HepG2 (cell line): Measurements from ENCODE around the gene SMG5. TPM values are rescaled to one million over a fixed set of nuclear protein-coding genes. Genes with fewer than 3 reads are reported as not detected.
A peak's percentile ranks its signal among the peaks of the same experiment; 100 is the strongest.

Source experiments
- AGO1 ChIP-seq: fragments of 200-400 bp; formaldehyde crosslinking; IDR thresholded peaks from 2 replicates; pipeline ENCODE4 v1.6.1; 2017; ENCODE audit warnings: mild to moderate bottlenecking, low read depth, low read length, moderate library complexity; ENCODE audit not compliant: poor library complexity, severe bottlenecking
- CBFB ChIP-seq: sonication (generic); formaldehyde crosslinking; IDR thresholded peaks from 2 replicates; pipeline ENCODE4 v1.4.0; 2020; ENCODE audit warnings: missing genetic modification reagents
- CCDC6 ChIP-seq: sonication (generic); formaldehyde crosslinking; IDR thresholded peaks from 2 replicates; pipeline ENCODE4 v1.8.1; 2022; ENCODE audit warnings: mild to moderate bottlenecking, missing genetic modification reagents, moderate library complexity
- EEA1 ChIP-seq: sonication (generic); formaldehyde crosslinking; IDR thresholded peaks from 2 replicates; pipeline ENCODE4 v1.5.1; 2020; ENCODE audit warnings: mild to moderate bottlenecking, missing genetic modification reagents, borderline replicate concordance
- FOSL1 ChIP-seq: sonication (generic); formaldehyde crosslinking; IDR thresholded peaks from 2 replicates; pipeline ENCODE4 v1.9.0; 2021; ENCODE audit warnings: missing genetic modification reagents, borderline replicate concordance
- FOXA1 ChIP-seq, 2 experiments: fragments of 450-650 bp in 1 of 2; sonication (generic) in 1 of 2; formaldehyde crosslinking in 1 of 2; IDR thresholded peaks; 2 replicates each; pipeline versions ENCODE4 v1.4.0 to v1.6.1; 2016 to 2020; ENCODE audit warnings: missing genetic modification reagents in 1 of 2
- FUBP1 ChIP-seq: sonication (generic); formaldehyde crosslinking; IDR thresholded peaks from 2 replicates; pipeline ENCODE4 v1.5.1; 2020; ENCODE audit warnings: missing genetic modification reagents, mild to moderate bottlenecking, borderline replicate concordance
- MLLT10 ChIP-seq: sonication (generic); formaldehyde crosslinking; IDR thresholded peaks from 2 replicates; pipeline ENCODE4 v1.4.0; 2020; ENCODE audit warnings: missing genetic modification reagents
- RBAK ChIP-seq: sonication (generic); formaldehyde crosslinking; IDR thresholded peaks from 2 replicates; pipeline ENCODE4 v1.5.1; 2020; ENCODE audit warnings: mild to moderate bottlenecking, missing genetic modification reagents
- TBX2 ChIP-seq: sonication (generic); formaldehyde crosslinking; IDR thresholded peaks from 2 replicates; pipeline ENCODE4 v1.5.0; 2020; ENCODE audit warnings: missing genetic modification reagents, mild to moderate bottlenecking, borderline replicate concordance
- TSC22D2 ChIP-seq: sonication (generic); formaldehyde crosslinking; IDR thresholded peaks from 2 replicates; pipeline ENCODE4 v1.5.1; 2020; ENCODE audit warnings: missing genetic modification reagents, mild to moderate bottlenecking, borderline replicate concordance
- ZBTB4 ChIP-seq: sonication (generic); formaldehyde crosslinking; IDR thresholded peaks from 2 replicates; pipeline ENCODE4 v1.4.0; 2020; ENCODE audit warnings: missing genetic modification reagents, mild to moderate bottlenecking, borderline replicate concordance
- ZBTB7B ChIP-seq: sonication (generic); formaldehyde crosslinking; IDR thresholded peaks from 2 replicates; pipeline ENCODE4 v1.4.0; 2020; ENCODE audit warnings: missing genetic modification reagents
- ZEB1 ChIP-seq: IDR thresholded peaks from 2 replicates; pipeline ENCODE4 v1.6.1; 2012; ENCODE audit warnings: mild to moderate bottlenecking, low read depth, inconsistent platforms; ENCODE audit not compliant: insufficient replicate concordance
- ZNF251 ChIP-seq: sonication (generic); formaldehyde crosslinking; IDR thresholded peaks from 2 replicates; pipeline ENCODE4 v1.9.0; 2021; ENCODE audit warnings: mild to moderate bottlenecking, missing genetic modification reagents
- ZNF280D ChIP-seq: sonication (generic); formaldehyde crosslinking; IDR thresholded peaks from 2 replicates; pipeline ENCODE4 v1.5.1; 2020; ENCODE audit warnings: mild to moderate bottlenecking, missing genetic modification reagents
- ZNF607 ChIP-seq: sonication (generic); formaldehyde crosslinking; IDR thresholded peaks from 2 replicates; pipeline ENCODE4 v1.5.1; 2020; ENCODE audit warnings: missing genetic modification reagents, mild to moderate bottlenecking, borderline replicate concordance
- ZNF790 ChIP-seq: sonication (generic); formaldehyde crosslinking; IDR thresholded peaks from 2 replicates; pipeline ENCODE4 v1.8.0; 2022; ENCODE audit warnings: missing genetic modification reagents, mild to moderate bottlenecking, borderline replicate concordance
- polyA plus RNA-seq, 8 experiments: library from polyadenylated mRNA; depleted of rRNA in 3 of 8; stranded (reverse) in 7 of 8; unstranded in 1 of 8; fragments of >200 nt; fragmentation: Illumina TruSeq in 4 of 8; extraction: Trizol in 4 of 8; gene quantifications; 2 replicates each; pipeline versions ENCODE4 v1.2.1 to v1.2.3, GENCODE V29; 2011 to 2016; ENCODE audit warnings: low read depth in 4 of 8, missing spikeins in 1 of 8, mixed read lengths in 1 of 8; ENCODE audit not compliant: insufficient read depth in 1 of 8
- total RNA-seq, 5 experiments: library from RNA; depleted of rRNA; stranded (reverse); fragments of >200 nt; fragmentation: Illumina TruSeq; extraction: Trizol; gene quantifications; 2 replicates each; pipeline ENCODE4 v1.2.3, GENCODE V29; 2016; ENCODE audit warnings: low read depth in 1 of 5
- TF ChIP-seq, protein P1 (sequence below): sonication (generic); formaldehyde crosslinking; IDR thresholded peaks from 2 replicates; pipeline ENCODE4 v1.4.0; 2020; ENCODE audit warnings: mild to moderate bottlenecking, low read depth, missing genetic modification reagents

SMG5 gene
- total and polyA plus RNA-seq, 2 of the 13 experiments (the other 11 are each of a cell fraction or from before 2014, with no cell fraction given), result 50.5 to 84.0 TPM

GRCh38 chr1:156282479-156283222 is at the start of gene SMG5 (continued):
- TF ChIP-seq FUBP1 (CRISPR knock-in tag) (peak; percentile 69; the same call in 1 of the 2 replicates), ZNF790 (CRISPR knock-in tag) (0 out of 2 replicates have a peak, but pooled peaks have one; percentile 68), MLLT10 (no peak), ZNF251 (CRISPR knock-in tag) (no peak), ZBTB7B (CRISPR knock-in tag) (peak; percentile 64; the same call in 1 of the 2 replicates), ZEB1 (peak; percentile 77), ZBTB4 (no peak), EEA1 (CRISPR knock-in tag) (0 out of 2 replicates have a peak, but pooled peaks have one; percentile 79), FOSL1 (CRISPR knock-in tag) (no peak), TBX2 (CRISPR knock-in tag) (peak; percentile 84), CBFB (CRISPR knock-in tag) (peak; percentile 81), CCDC6 (CRISPR knock-in tag) (peak; percentile 70; the same call in 1 of the 2 replicates), RBAK (CRISPR knock-in tag) (no peak), TSC22D2 (no peak; the same call in 1 of the 2 replicates), ZNF280D (peak; percentile 23; the same call in 1 of the 2 replicates), AGO1 (peak; percentile 86), FOXA1 (IDR thresholded peaks at IDR 0.05) (no peak), FOXA1 (CRISPR knock-in tag; IDR thresholded peaks at IDR 0.05) (0 out of 2 replicates have a peak, but pooled peaks have one; percentile 40), ZNF607 (CRISPR knock-in tag) (peak; percentile 78; the same call in 1 of the 2 replicates)
- TF ChIP-seq, protein P1, sequence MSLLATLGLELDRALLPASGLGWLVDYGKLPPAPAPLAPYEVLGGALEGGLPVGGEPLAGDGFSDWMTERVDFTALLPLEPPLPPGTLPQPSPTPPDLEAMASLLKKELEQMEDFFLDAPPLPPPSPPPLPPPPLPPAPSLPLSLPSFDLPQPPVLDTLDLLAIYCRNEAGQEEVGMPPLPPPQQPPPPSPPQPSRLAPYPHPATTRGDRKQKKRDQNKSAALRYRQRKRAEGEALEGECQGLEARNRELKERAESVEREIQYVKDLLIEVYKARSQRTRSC (CRISPR knock-in tag), result no peak
